IPS DF 4.7 (cell line): ENCODE data around the gene FAM9B.
"Not testable (repeated sequence)": the region's sequence is repeated elsewhere in the genome, so short reads cannot be mapped to it uniquely, and the experiment has no call there.

Experiments
- DNase-seq: peaks from one replicate; pipeline ENCODE4 v3.0.0-alpha.2; 2013; ENCODE audit warnings: low spot score; ENCODE audit errors: extremely low read depth

FAM9B gene

DNA sequence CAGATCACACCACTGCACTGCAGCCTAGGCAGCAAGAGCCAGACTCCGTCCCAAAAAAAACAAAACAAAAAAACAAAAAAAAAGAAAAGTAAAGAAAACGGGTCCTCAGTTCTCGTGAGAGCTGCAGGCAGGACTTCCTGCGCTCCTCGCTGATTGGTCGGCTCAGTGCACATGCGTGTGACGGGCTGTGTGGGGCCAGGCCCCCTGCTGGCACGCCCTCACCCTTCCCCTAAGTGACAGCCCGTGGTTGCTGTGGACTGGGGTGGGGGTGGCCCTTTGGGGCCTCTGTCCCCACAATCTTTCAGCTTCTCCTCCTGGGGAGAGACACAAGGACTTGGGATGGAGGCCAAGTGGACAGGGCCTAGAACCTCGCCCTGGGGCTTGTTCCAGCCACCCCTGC lies at the start of gene FAM9B:
FAM9B (minus strand) TSS at position 139 of the 400 bp plus-strand sequence. CDS start 1,141 bp downstream, outside the sequence.
- DNase-seq, result no peak

DNA sequence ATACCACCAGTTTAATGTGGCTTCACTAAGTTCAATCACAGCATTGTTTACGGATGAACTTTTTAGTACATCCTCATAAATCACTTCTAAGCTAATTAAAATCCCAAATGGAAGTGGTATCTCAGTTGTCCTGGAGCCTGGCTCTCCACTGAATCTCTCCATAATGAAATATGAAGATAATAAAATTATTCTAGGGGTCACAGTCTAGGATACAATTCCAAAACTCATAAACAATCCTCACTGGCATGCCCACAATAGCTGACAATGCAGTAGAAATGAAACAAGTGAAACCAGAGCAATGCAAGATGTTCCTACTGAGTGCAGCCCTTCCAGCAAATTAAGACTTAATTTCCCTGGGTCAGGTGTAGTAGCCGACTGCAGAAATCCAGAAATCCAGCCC lies 47.3 kb upstream of the FAM9B start:
- no peak for DNase-seq

DNA sequence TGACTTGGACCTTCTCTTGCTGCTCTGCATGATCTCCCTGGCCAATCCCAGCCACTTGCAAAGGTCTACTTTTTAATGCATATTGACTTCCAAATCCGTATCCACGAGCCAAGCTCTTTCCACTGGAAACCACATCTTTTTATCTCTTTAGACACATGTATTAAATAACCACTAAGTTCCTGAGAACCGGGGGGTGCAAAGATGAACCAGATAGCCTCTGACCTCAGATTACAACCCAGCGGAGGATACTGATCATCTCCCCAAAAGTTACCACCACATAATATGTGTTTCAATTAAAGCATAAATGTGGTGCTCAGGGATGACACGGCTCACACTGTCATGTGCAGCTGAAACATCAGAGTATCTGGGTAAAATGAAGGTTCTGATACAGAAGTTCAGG lies 40.4 kb upstream of the FAM9B start:
- no peak for DNase-seq

- no peak for DNase-seq
Measured at GRCh38 chrX:9072281-9072680, 38.4 kb upstream of the FAM9B start.

GRCh38 chrX:9071031-9071650 lies 37.2 kb upstream of the FAM9B start:
- no peak for DNase-seq

- DNase-seq, result no peak
Measured at GRCh38 chrX:9069573-9069972, 35.6 kb upstream of the FAM9B start.

DNA sequence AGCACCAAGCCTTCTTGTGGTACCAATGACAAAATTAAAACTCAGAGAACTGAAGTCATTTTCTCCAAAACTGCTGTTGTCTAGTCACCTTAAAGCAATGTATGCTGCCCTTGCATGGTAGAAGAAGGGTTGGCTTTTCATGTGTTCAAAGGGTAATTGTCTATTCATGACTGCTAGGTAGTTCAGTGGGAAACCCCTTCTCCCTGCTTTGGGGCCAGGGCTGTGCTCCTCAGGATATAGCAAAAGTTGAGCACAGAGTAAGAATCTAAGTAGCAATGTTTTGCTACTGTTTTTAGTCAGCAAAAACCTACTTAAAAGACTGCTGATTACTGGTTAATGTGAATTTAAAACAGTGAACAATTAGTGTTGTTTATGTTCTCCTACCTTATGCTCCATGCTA lies 30.8 kb upstream of the FAM9B start:
- DNase-seq, result no peak

- DNase-seq, result no peak
Measured at GRCh38 chrX:9062641-9063040, 28.7 kb upstream of the FAM9B start.

- no peak for DNase-seq
Measured at GRCh38 chrX:9055354-9055753, 21.4 kb upstream of the FAM9B start.

DNA sequence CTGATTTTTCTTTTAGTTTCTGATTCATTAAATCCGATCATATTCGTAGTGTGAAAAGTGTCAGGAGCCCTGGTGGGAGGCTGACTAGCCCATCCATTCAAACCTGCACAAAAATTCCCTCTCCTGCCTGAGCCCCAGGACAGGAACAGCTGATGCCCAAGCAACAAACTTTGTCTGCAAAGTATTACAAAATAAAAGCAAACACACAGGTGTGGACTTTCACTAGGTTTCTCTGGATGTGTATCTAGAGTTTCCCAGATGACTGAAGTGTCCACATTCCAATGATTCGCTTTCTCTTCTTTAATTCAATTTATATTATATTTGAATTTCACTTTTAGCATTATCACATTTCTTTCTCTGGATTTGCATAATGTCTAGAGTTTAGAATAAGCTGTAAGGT lies 18.2 kb upstream of the FAM9B start:
- no peak for DNase-seq

DNA sequence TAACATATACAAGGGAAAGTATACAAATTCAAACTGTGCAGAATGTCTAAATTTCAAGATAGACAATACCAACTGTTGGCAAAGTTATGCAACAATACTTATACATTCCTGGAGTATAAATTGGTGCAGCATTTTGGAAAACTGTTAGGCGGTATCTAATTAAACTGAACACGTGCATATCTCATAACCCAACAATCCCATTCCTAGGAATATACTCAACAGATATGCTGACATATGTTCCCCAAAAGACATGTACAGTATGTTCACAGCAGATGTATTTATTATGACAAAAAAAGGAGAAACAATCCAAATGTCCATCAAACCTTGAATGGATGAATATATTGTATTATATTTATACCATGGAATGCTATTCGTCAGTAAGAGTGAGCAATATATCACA lies 16.4 kb upstream of the FAM9B start:
- DNase-seq, result no peak

- DNase-seq, result no peak
Measured at GRCh38 chrX:9048801-9049200, 14.9 kb upstream of the FAM9B start.

GRCh38 chrX:9038244-9038643 lies 4.3 kb upstream of the FAM9B start:
- DNase-seq, result no peak

GRCh38 chrX:9037296-9037695 lies 3.4 kb upstream of the FAM9B start:
- DNase-seq, result no peak

DNA sequence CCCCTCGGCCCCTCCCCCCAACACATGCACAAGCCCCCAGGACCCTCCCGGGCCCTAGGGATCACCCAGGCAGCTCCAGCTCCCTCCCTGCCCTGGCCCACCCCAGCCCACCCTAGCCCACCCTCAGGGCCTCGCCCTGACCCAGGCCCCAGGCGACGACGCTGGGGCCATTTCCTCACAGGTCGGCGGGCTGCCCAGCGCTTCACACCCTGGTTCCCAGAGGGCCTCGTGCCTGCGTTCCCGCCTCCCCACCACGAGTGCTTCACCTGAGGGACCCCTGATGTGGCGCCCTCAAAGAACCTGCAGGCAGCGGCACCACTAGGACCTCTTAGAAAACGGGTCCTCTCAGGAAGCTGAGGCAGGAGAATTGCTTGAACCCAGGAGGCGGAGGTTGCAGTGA lies 341 bp downstream of the FAM9B start:
- DNase-seq, result no peak

GRCh38 chrX:9033179-9033578 lies 748 bp downstream of the FAM9B start:
- DNase-seq, result no peak

DNA sequence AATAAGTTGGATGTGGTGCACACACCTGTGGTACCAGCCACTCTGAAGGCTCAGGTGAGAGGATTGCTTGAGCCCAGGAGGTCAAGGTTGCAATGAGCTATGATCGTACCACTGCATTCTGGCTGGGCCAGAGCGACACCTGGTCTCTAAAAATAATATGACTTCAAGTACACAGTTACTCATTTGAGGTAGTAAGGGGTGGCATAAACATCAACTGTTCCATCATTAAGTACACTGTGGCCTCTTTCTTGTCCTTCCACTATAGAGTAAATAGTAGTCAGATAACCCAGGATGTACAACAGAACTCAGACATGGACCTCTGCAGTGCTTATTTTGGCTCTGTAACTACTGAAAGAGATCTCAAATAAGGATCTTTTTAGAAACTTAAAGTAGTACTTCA lies 10.6 kb downstream of the FAM9B start:
- no peak for DNase-seq

- DNase-seq, result no peak
Measured at GRCh38 chrX:9019151-9019550, 14.8 kb downstream of the FAM9B start.

DNA sequence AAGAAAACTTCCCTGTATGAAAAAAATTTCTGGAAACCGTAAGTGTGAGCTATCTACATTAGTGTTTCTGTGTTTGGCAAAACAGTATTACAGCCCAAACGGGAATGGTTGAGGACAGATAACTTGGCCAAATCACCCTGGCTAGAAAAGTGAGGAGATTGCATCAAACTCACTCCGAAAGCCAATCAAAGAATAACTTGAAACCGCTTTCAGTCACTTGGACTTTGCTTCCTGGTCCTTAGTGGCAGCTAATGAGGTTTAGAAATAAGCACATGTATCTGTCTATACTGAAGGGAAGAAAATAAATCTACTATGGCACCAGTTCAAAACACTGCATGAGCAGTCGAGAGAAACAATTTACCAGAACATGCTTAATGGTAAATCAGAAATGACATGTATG lies 15.6 kb downstream of the FAM9B start:
- DNase-seq, result not testable (repeated sequence)

GRCh38 chrX:9003041-9003440 lies 30.9 kb downstream of the FAM9B start:
- no peak for DNase-seq

GRCh38 chrX:8988446-8988845 lies 45.5 kb downstream of the FAM9B start:
- no peak for DNase-seq

GRCh38 chrX:8987672-8988250 lies 46.2 kb downstream of the FAM9B start:
- no peak for DNase-seq

GRCh38 chrX:8984231-8984630 lies 49.7 kb downstream of the FAM9B start:
- DNase-seq, result no peak

DNA sequence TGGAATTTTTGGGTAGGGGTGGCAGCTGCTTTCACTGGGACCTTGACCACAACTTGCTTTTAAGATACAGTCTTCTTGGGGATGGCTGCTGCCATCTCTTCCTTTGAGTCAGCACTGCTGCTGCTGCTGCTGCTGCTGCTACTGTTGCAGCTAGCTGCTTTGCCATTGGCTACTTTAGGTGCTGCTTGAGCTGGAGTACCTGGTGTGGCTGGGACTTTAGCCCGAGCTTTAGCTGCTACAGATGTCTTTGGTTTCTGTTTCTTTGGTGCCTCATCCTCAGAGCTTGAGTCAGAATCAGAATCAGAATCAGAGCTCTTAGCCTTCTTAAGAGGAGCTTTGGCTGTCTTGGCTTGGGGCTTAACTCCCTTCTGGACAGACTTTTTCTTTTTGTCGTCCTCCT lies 52.2 kb downstream of the FAM9B start:
- no peak for DNase-seq
